HG02885 (cell line): ENCODE results near the gene ARF3.

Source experiments
- ATAC-seq: cut with Tn5 transposase; IDR thresholded peaks from one replicate; pipeline ENCODE4 v1.9.1; 2021; ENCODE audit warnings: mild to moderate bottlenecking; ENCODE audit not compliant: unreplicated experiment, poor library complexity

The ARF3 gene

GRCh38 chr12:48968467-48968866 is 11.2 kb upstream of the ARF3 start:
- ATAC-seq = no peak

- ATAC-seq = no peak
Observed at GRCh38 chr12:48967991-48968390, 10.7 kb upstream of the ARF3 start.

DNA sequence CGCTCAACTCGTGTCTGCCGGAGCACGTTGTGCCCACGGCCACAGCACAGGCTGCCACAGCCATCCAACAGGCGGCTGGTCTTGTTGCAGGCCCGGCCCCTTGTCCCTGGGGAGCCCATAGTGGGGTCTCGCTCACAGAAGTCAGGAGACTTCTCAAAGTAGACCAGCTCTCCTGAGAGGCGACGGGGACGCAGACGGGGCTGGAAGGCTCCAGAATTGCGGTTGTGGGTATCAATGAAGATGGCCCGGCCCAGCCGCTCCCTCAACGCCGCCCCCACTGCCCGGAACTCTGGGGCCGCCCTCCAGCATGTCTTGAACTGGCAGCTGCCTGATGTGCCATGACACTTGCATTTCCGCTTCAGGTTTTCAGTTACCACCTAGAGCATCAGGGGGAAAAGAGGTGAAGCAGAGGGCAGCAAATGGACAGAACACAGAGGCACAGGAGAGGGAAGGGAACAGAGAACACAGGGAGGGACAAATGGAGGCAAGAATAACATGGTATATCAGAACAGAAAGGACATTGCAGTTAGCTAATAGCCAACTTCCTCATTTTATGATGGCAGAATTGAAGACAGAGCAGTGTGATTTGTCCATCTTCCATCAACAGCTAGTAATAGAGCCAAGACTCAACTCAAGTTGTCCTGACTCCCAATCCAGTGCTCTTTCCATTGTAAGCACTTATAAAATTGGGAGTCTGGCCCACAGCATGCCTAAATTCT is 9.0 kb upstream of the ARF3 start:
- ATAC-seq = no peak

GRCh38 chr12:48965298-48965838 is 8.1 kb upstream of the ARF3 start:
- no peak for ATAC-seq

GRCh38 chr12:48961801-48962200 is 4.5 kb upstream of the ARF3 start:
- ATAC-seq = no peak

GRCh38 chr12:48961331-48961730 is 4.0 kb upstream of the ARF3 start:
- ATAC-seq = no peak

DNA sequence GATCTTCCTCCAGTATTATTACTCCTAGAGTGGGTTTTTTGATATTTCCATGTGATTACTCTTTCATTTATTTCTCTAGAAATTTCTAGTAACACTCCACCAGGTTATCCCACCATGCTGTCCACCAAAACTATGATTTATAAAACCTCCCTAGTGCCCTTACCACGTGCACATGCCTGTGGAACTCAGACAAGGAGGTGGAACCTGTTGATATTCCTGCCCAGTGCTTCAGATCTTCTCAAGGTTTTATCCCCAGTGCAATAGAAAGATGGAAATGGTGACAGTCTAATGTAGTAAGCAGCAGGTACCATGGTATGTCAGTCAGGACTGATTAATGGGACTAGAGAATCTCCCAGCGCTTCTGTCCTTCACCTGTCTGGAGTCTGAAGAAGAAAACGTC is 3.5 kb upstream of the ARF3 start:
- ATAC-seq = no peak

GRCh38 chr12:48958049-48958388 is 732 bp upstream of the ARF3 start:
- no peak for ATAC-seq

- no peak for ATAC-seq
Observed at GRCh38 chr12:48956279-48957140, 777 bp downstream of the ARF3 start.

GRCh38 chr12:48954841-48955501 is 2.3 kb downstream of the ARF3 start:
- ATAC-seq = no peak

GRCh38 chr12:48954061-48954460 is 3.2 kb downstream of the ARF3 start:
- no peak for ATAC-seq

- ATAC-seq = no peak
Observed at GRCh38 chr12:48952691-48953090, 4.6 kb downstream of the ARF3 start.

DNA sequence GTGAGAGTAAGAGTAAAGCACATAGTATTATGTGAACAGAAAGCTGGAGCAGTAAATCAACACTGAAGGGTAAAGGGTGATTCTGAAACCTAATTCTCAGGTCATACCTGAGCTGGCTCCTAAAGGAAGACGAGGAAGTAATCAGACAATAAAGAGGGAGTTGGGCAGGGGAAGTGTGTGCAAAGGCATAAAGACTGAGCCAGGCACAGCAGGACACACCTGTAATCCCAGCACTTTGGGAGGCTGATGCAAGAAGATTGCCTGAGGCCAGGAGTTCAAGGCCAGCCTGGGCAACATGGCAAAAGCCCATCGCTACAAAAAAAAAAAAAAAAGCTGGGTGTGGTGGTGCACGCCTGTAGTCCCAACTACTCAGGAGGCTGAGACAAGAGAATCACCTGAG is 9.6 kb downstream of the ARF3 start:
- ATAC-seq = no peak

DNA sequence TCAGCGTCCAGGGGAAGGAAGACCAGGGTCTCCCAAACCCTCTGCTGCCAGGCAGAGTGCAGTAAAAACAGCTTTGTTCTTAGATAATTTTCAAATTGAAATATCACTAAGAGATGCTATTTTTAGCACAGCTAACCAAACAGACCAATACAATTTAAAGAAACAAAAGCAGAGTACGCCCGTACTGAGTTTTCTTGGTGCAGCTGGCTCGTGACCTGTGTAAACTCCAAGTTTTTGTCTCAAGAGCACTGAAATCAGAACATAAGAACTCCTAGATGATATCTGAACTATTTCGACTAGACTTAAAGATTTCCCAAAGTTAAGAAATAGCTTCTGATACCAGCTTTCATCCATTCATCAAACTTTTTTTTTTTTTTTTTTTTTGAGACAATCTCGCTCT is 10.3 kb downstream of the ARF3 start:
- no peak for ATAC-seq

DNA sequence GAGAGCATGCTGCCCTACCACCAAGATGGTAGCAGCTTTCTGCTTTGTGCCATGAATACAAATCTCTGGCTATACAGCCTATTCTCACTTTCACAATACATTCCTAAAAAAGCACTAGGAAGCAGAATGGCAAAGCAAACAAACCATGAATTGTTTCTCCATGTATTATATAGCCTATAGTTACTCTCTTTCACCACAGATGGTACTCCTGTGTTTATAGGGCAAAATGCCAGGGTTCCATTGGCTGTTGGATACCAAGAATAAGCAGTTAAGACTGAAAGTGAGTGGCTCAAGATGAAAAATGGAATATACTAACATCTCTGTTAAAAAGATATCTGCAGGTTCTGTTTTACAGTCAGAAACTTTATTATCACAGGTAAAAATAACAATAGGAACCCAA is 11.1 kb downstream of the ARF3 start:
- ATAC-seq = no peak

GRCh38 chr12:48943221-48943620 is 14.1 kb downstream of the ARF3 start:
- ATAC-seq = no peak

- no peak for ATAC-seq
Observed at GRCh38 chr12:48940181-48940580, 17.1 kb downstream of the ARF3 start.

GRCh38 chr12:48938805-48939204 is 18.5 kb downstream of the ARF3 start:
- no peak for ATAC-seq

- no peak for ATAC-seq
Observed at GRCh38 chr12:48937170-48937569, 20.1 kb downstream of the ARF3 start.

DNA sequence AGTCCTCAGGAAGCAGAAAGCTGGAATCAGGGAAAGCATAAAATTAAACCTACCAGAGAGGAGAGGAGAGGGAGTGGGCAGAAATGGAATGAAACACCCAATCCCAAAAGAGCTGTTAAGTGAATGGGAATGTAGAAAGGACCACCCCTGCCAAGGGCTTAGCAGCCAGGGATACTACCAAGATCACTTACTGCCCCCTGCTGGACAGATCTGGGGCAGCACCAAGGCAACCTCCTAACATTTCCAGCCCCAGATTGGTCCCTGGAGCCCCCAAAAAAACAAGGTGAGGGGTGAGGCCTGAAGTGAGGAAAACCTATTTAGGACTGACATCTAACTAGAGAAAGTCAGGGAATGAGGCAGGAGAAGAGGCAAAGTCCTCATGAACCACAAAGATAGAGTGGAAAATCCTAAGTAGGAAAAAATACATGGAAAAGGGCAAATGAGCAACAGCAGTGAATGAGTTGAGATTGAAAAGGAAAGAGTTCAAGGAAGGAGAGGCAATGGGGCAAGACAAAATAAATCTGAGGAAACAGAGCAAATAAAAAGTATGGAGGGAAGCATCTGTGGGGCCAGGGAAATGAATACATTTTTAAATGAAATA is 20.8 kb downstream of the ARF3 start:
- no peak for ATAC-seq

DNA sequence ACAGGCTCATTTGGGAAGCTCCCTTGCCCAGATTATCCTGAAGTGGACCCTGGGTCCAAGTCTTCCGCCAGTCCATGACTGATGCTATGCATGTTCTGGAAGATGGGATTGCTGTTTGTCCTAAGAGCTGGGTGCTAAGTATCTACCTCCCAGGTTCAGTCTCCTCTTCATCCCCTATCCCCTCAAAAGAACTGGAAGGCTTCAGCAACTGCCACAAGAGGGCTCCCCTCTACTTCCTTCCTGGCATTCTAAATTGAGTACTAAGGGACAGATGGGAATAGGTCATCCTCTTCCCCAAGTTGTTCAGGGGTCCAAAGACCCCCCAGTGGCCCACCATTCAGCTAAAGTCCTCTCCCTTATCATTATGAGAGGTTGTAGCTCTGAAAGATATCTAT is 23.0 kb downstream of the ARF3 start:
- no peak for ATAC-seq
